NOMO-1 treated with dmso at 0.1 percent for 144 hours (cell line): ENCODE results near the gene TECTA.
"Not testable (repeated sequence)": the region's sequence is repeated elsewhere in the genome, so short reads cannot be mapped to it uniquely, and the experiment has no call there.

Experiments
- DNase-seq: peaks from one replicate; lab custom pipeline; 2025; ENCODE audit not compliant: unreplicated experiment; lab: John Stamatoyannopoulos, UW

TECTA gene

GRCh38 chr11:121161349-121161917 is 60.4 kb downstream of the TECTA start:
- no peak for DNase-seq

- no peak for DNase-seq
These were observed 62.7 kb downstream of the TECTA start for GRCh38 chr11:121163658-121164308.

- DNase-seq = not testable (repeated sequence)
These were observed 76.6 kb downstream of the TECTA start for GRCh38 chr11:121177629-121178028.

- DNase-seq = no peak
These were observed 78.3 kb downstream of the TECTA start for GRCh38 chr11:121179306-121179705.

GRCh38 chr11:121180183-121180582 is 79.1 kb downstream of the TECTA start:
- DNase-seq = no peak

- DNase-seq = no peak
These were observed 87.7 kb downstream of the TECTA start for GRCh38 chr11:121188776-121189175.

GRCh38 chr11:121191818-121192217 is 90.8 kb downstream of the TECTA start:
- no peak for DNase-seq

GRCh38 chr11:121194731-121195596 is 93.9 kb downstream of the TECTA start:
- no peak for DNase-seq

- DNase-seq = no peak
These were observed 97.4 kb downstream of the TECTA start for GRCh38 chr11:121198491-121198890.

- DNase-seq = no peak
These were observed 98.5 kb downstream of the TECTA start for GRCh38 chr11:121199516-121199915.

GRCh38 chr11:121206810-121207209 is 105.8 kb downstream of the TECTA start:
- DNase-seq = no peak

- no peak for DNase-seq
These were observed 106.6 kb downstream of the TECTA start for GRCh38 chr11:121207485-121208115.

GRCh38 chr11:121210445-121211080 is 109.5 kb downstream of the TECTA start:
- no peak for DNase-seq

- no peak for DNase-seq
These were observed 110.6 kb downstream of the TECTA start for GRCh38 chr11:121211626-121212025.

GRCh38 chr11:121212536-121213361 is 111.7 kb downstream of the TECTA start:
- no peak for DNase-seq

GRCh38 chr11:121213362-121213893 is 112.4 kb downstream of the TECTA start:
- no peak for DNase-seq

GRCh38 chr11:121214861-121215260 is 113.8 kb downstream of the TECTA start:
- no peak for DNase-seq

- no peak for DNase-seq
These were observed 120.6 kb downstream of the TECTA start for GRCh38 chr11:121221496-121222200.

- DNase-seq = no peak
These were observed 122.1 kb downstream of the TECTA start for GRCh38 chr11:121223161-121223560.
